Endothelial cell of umbilical vein (primary cell): Measurements from ENCODE around the gene PCED1B. TPM values are rescaled to one million over a fixed set of nuclear protein-coding genes. Genes with fewer than 3 reads are reported as not detected.

Experiments
- BruUV-seq: library from RNA; stranded (reverse); fragments of 400-500 nt; replicated peaks from 2 replicates; lab custom pipeline; 2021; lab: Mats Ljungman, UMichigan
- CTCF ChIA-PET: fragments of 300-600, 350-600 bp; sonication (Branson Sonifier 250); formaldehyde crosslinking; loops from one replicate; lab custom pipeline; 2021; ENCODE audit warnings: antibody characterized with exemption, inconsistent platforms; lab: Charles Lee
- POLR2A ChIA-PET: fragments of 300-600, 350-600 bp; sonication (Branson Sonifier 250); formaldehyde crosslinking; loops from one replicate; lab custom pipeline; 2021; ENCODE audit warnings: antibody characterized with exemption, inconsistent platforms; lab: Charles Lee
- DNase-seq: peaks from one replicate; pipeline ENCODE4 v3.0.0-alpha.2; 2011; ENCODE audit warnings: low read depth, low spot score
- FAIRE-seq: peaks from 2 replicates; lab custom pipeline; 2011; peaks lifted over from hg19 to GRCh38; lab: Jason Lieb, UNC
- H2AFZ ChIP-seq: 2 replicates; pipeline ENCODE4 v1.6.0; 2012; ENCODE audit warnings: low read depth, low read length, control low read depth, inconsistent platforms
- H3K27ac ChIP-seq: 2 replicates; pipeline ENCODE4 v1.5.1; 2011; ENCODE audit warnings: low read depth, mild to moderate bottlenecking, control low read depth, low read length, moderate library complexity; ENCODE audit not compliant: insufficient read depth
- H3K27me3 ChIP-seq, 2 experiments: 2 replicates each; pipeline versions ENCODE4 v1.6.0 to v1.6.1; 2011; ENCODE audit warnings: low read length in 2 of 2, mixed read lengths in 1 of 2; ENCODE audit not compliant: control insufficient read depth in 2 of 2, insufficient read depth in 2 of 2
- H3K36me3 ChIP-seq, 2 experiments: 2 replicates in 1 of 2; 3 replicates in 1 of 2; pipeline ENCODE4 v1.5.1; 2011; ENCODE audit warnings: low read length in 2 of 2, mild to moderate bottlenecking in 1 of 2, moderate library complexity in 1 of 2; ENCODE audit not compliant: control insufficient read depth in 2 of 2, insufficient read depth in 2 of 2; ENCODE audit errors: extremely low read depth in 1 of 2
- H3K4me1 ChIP-seq: 3 replicates; pipeline ENCODE4 v1.5.1; 2011; ENCODE audit warnings: mild to moderate bottlenecking, low read length; ENCODE audit not compliant: control insufficient read depth, insufficient read depth; ENCODE audit errors: extremely low read depth
- H3K4me2 ChIP-seq: 2 replicates; pipeline ENCODE4 v1.6.1; 2011; ENCODE audit warnings: low read length, control low read depth, mixed read lengths; ENCODE audit not compliant: insufficient read depth
- H3K4me3 ChIP-seq, 3 experiments: fragments of 200-600 bp in 1 of 3; sonication (generic), shearing (Covaris generic) in 1 of 3; replicated peaks in 1 of 3; 2 replicates each; pipeline ENCODE4 v1.5.1; 2011 to 2016; ENCODE audit warnings: control low read depth in 3 of 3, low read length in 3 of 3, mild to moderate bottlenecking in 2 of 3, inconsistent platforms in 1 of 3, low read depth in 1 of 3, moderate library complexity in 1 of 3; ENCODE audit not compliant: insufficient read depth in 1 of 3
- H3K79me2 ChIP-seq: 2 replicates; pipeline ENCODE4 v1.6.0; 2012; ENCODE audit warnings: low read length, inconsistent platforms; ENCODE audit not compliant: control insufficient read depth, insufficient read depth
- H3K9ac ChIP-seq: replicated peaks from 2 replicates; pipeline ENCODE3; 2011; ENCODE audit warnings: low read length, control low read depth; ENCODE audit not compliant: insufficient read depth; ENCODE audit errors: extremely low read depth
- H3K9me1 ChIP-seq: replicated peaks from 3 replicates; pipeline ENCODE4 v1.6.0; 2011; ENCODE audit warnings: mild to moderate bottlenecking, low read length; ENCODE audit not compliant: control insufficient read depth, insufficient read depth; ENCODE audit errors: extremely low read depth
- H3K9me3 ChIP-seq: replicated peaks from 2 replicates; pipeline ENCODE4 v1.5.1; 2012; ENCODE audit warnings: low read length, inconsistent platforms; ENCODE audit not compliant: control insufficient read depth, insufficient read depth
- H4K20me1 ChIP-seq: replicated peaks from 2 replicates; pipeline ENCODE3; 2011; ENCODE audit warnings: mild to moderate bottlenecking, low read length; ENCODE audit not compliant: control insufficient read depth, insufficient read depth; ENCODE audit errors: extremely low read depth
- EZH2 ChIP-seq: IDR thresholded peaks from 2 replicates; pipeline ENCODE4 v1.6.1; 2012; ENCODE audit warnings: borderline replicate concordance, low read depth, mild to moderate bottlenecking, moderate library complexity, low read length, inconsistent platforms; ENCODE audit not compliant: severe bottlenecking
- FOS ChIP-seq: IDR thresholded peaks from 2 replicates; pipeline ENCODE4 v1.6.1; 2011; ENCODE audit warnings: mild to moderate bottlenecking, low read length, moderate library complexity, borderline replicate concordance; ENCODE audit not compliant: insufficient read depth
- GATA2 ChIP-seq: IDR thresholded peaks from 2 replicates; pipeline ENCODE4 v1.7.0; 2011; ENCODE audit warnings: low read depth, mild to moderate bottlenecking, moderate library complexity, mixed read lengths, low read length; ENCODE audit not compliant: insufficient read length, insufficient read depth
- JUN ChIP-seq: IDR thresholded peaks from 2 replicates; pipeline ENCODE4 v1.6.1; 2011; ENCODE audit warnings: borderline replicate concordance, low read depth; ENCODE audit not compliant: insufficient read length, insufficient read depth
- MYC ChIP-seq: IDR thresholded peaks from one replicate; pipeline ENCODE4 v1.6.1; 2011; ENCODE audit warnings: mild to moderate bottlenecking, low read depth, low read length
- POLR2A ChIP-seq: IDR thresholded peaks from 2 replicates; pipeline ENCODE4 v1.6.1; 2012; ENCODE audit warnings: low read depth, mild to moderate bottlenecking, control low read depth, low read length
- POLR2AphosphoS5 ChIP-seq: IDR thresholded peaks from 2 replicates; pipeline ENCODE4 v1.6.1; 2012; ENCODE audit warnings: low read depth, mild to moderate bottlenecking, control low read depth, low read length, moderate library complexity; ENCODE audit not compliant: insufficient read depth
- dilution Hi-C: fragments of 300-500 bp; cut with MboI; formaldehyde crosslinking; loops from one replicate; pipeline ENCODE4 v1.15.0; 2019; ENCODE audit warnings: low sequenced_read_pairs; ENCODE audit not compliant: extremely low pct_ligation_motif_present
- intact Hi-C: fragments of 100-400 bp; cut with micrococcal nuclease; formaldehyde crosslinking; loops from one replicate; pipeline ENCODE4 v1.10.0; 2022
- polyA plus RNA-seq, 4 experiments: library from polyadenylated mRNA; depleted of rRNA in 3 of 4; stranded (reverse) in 3 of 4; unstranded in 1 of 4; fragments of >200 nt; gene quantifications; 2 replicates each; pipeline versions ENCODE4 v1.2.1 to v1.2.3, GENCODE V29; 2011 to 2012; ENCODE audit warnings: missing spikeins in 1 of 4
- total RNA-seq: library from RNA; stranded (reverse); gene quantifications from 2 replicates; pipeline ENCODE4 v1.2.3, GENCODE V29; 2021
- TF ChIP-seq, protein P1 (sequence below): IDR thresholded peaks from 2 replicates; pipeline ENCODE4 v1.6.1; 2011; ENCODE audit not compliant: insufficient read depth, insufficient read length
- TF ChIP-seq, protein P2 (sequence below), 2 donors: IDR thresholded peaks; 1 replicate in 1 of 2; 2 replicates in 1 of 2; pipeline ENCODE4 v1.5.1; 2011; ENCODE audit warnings: low read length in 2 of 2, mild to moderate bottlenecking in 2 of 2, moderate library complexity in 2 of 2, control low read depth in 1 of 2, inconsistent platforms in 1 of 2, low read depth in 1 of 2; ENCODE audit not compliant: insufficient read depth in 1 of 2; ENCODE audit errors: extremely low read depth in 1 of 2

Gene PCED1B
- total and polyA plus RNA-seq, 2 donors (not counting 3 experiments of a cell fraction or from before 2014, with no cell fraction given), result 1.7 to 2.6 TPM

DNA sequence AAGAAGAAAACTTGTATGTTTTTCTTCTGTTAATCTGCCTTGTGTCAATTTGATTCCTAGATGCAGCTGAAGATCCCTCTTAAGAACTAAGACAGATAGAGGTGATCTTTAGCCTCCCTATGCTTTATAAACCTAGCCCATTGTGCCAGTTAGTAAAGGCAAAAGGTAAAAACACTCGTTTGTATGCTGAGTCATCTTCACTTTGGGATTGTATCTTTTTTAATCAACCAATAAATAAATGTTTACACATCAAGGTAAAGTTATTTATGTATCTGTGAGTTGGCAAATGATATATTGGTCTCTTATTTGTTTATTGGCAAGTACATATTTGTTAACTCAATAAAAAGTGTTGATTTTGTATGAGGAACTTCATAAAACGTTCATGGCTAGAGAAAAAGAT, 166.2 kb downstream of the PCED1B start:
- Histone ChIP-seq H2AFZ (no peak overlapping the region), H3K9me1 (no peaks in the 10 kb centered on the region), H3K4me2 (no peak overlapping the region), H3K9me3 (no peaks in the 10 kb centered on the region), H3K36me3 (no peaks in the 10 kb centered on the region), H3K27me3 (peaks cover 0 to 2% of the 10 kb centered on the region in 2 experiments), H3K79me2 (no peaks in the 10 kb centered on the region), H4K20me1 (no peaks in the 10 kb centered on the region), H3K27ac (no peak overlapping the region), H3K4me3 (no peak overlapping the region), H3K4me1 (peaks cover 7% of the 10 kb centered on the region), H3K9ac (no peak overlapping the region)
- intact Hi-C loops, result no loop called here
- DNase-seq (no peak), FAIRE-seq (no peak)
- ChIA-PET POLR2A (no interaction called here), CTCF (interaction anchor here (1.2 kb wide), 1 partner anchor 152 kb away, joined by 3 read pairs; no protein-coding TSS in a partner anchor)
- dilution Hi-C loops, result no loop called here
- no peak for TF ChIP-seq MYC
- TF ChIP-seq, protein P1, sequence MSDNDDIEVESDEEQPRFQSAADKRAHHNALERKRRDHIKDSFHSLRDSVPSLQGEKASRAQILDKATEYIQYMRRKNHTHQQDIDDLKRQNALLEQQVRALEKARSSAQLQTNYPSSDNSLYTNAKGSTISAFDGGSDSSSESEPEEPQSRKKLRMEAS, result no peak
- TF ChIP-seq FOS, result no peak
- TF ChIP-seq POLR2A, result no peak
- no TSS peak for BruUV-seq

DNA sequence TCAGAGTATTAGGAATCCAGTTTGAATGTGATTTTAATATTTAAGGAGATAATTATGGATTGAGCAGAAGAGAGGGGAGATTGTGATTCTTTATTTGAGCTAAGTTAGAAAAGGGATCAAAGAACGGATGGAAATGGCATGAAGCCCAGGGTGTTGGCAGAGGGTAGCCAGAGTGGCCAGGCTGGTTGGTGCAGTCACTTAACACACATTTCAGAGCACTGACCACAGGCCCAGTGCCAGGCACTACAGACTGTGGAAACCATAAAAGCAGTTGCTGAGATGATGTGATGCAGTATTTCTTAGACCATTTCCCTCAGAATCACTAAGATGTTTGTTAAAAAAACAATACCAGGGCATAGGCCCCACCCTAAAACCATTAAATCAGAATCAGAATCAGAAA, 168.0 kb downstream of the PCED1B start:
- no peak overlapping the region for H3K9ac ChIP-seq
- H3K4me1 ChIP-seq, result peaks cover 7% of the 10 kb centered on the region
- no peaks in the 10 kb centered on the region for H3K9me3 ChIP-seq
- no peaks in the 10 kb centered on the region for H4K20me1 ChIP-seq
- intact Hi-C loops, result no loop called here
- dilution Hi-C loops, result no loop called here
- CTCF ChIA-PET, result no interaction called here
- DNase-seq (no peak), FAIRE-seq (no peak)
- no peak overlapping the region for H3K4me3 ChIP-seq
- POLR2A ChIA-PET, result no interaction called here
- no peaks in the 10 kb centered on the region for H3K36me3 ChIP-seq
- no peak overlapping the region for H2AFZ ChIP-seq
- H3K27me3 ChIP-seq, result no peaks in the 10 kb centered on the region
- no TSS peak for BruUV-seq
- no peak overlapping the region for H3K27ac ChIP-seq
- TF ChIP-seq POLR2A (no peak), GATA2 (no peak), MYC (no peak), EZH2 (no peak), JUN (no peak), FOS (no peak), POLR2AphosphoS5 (no peak)
- TF ChIP-seq, protein P1, result no peak
- TF ChIP-seq, protein P2, sequence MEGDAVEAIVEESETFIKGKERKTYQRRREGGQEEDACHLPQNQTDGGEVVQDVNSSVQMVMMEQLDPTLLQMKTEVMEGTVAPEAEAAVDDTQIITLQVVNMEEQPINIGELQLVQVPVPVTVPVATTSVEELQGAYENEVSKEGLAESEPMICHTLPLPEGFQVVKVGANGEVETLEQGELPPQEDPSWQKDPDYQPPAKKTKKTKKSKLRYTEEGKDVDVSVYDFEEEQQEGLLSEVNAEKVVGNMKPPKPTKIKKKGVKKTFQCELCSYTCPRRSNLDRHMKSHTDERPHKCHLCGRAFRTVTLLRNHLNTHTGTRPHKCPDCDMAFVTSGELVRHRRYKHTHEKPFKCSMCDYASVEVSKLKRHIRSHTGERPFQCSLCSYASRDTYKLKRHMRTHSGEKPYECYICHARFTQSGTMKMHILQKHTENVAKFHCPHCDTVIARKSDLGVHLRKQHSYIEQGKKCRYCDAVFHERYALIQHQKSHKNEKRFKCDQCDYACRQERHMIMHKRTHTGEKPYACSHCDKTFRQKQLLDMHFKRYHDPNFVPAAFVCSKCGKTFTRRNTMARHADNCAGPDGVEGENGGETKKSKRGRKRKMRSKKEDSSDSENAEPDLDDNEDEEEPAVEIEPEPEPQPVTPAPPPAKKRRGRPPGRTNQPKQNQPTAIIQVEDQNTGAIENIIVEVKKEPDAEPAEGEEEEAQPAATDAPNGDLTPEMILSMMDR (IDR thresholded peaks at IDR 0.05; ENCODE audit: extremely low read depth in 1 of 2, insufficient read depth in 1 of 2, low read depth in 1 of 2, low read length in 2 of 2), result no peak
- H3K4me2 ChIP-seq, result no peak overlapping the region
- H3K79me2 ChIP-seq, result no peaks in the 10 kb centered on the region
- H3K9me1 ChIP-seq, result no peaks in the 10 kb centered on the region
